Right hindlimb (tissue), 1 donor: Measurements from ENCODE around the gene BCL2.
A peak's percentile ranks its signal among the peaks of the same experiment; 100 is the strongest.

ENCODE experiments used
- DNase-seq: peaks from one replicate; pipeline ENCODE4 v3.0.0-alpha.2; 2018

Gene BCL2

GRCh38 chr18:63154350-63155152 is 165.0 kb downstream of the BCL2 start:
- no peak for DNase-seq

GRCh38 chr18:63152791-63153190 is 166.8 kb downstream of the BCL2 start:
- no peak for DNase-seq

- no peak for DNase-seq
Observed at GRCh38 chr18:63152096-63152495, 167.5 kb downstream of the BCL2 start.

GRCh38 chr18:63151539-63151938 is 168.0 kb downstream of the BCL2 start:
- no peak for DNase-seq

GRCh38 chr18:63150942-63151421 is 168.6 kb downstream of the BCL2 start:
- DNase-seq: no peak

- DNase-seq: no peak
Observed at GRCh38 chr18:63150326-63150725, 169.2 kb downstream of the BCL2 start.

- DNase-seq: no peak
Observed at GRCh38 chr18:63149302-63149587, 170.3 kb downstream of the BCL2 start.

GRCh38 chr18:63148449-63149301 is 170.9 kb downstream of the BCL2 start:
- DNase-seq: no peak

GRCh38 chr18:63147973-63148372 is 171.6 kb downstream of the BCL2 start:
- no peak for DNase-seq

- DNase-seq: no peak
Observed at GRCh38 chr18:63146828-63147409, 172.7 kb downstream of the BCL2 start.

GRCh38 chr18:63145851-63146555 is 173.6 kb downstream of the BCL2 start:
- peak; percentile 87 for DNase-seq

- no peak for DNase-seq
Observed at GRCh38 chr18:63145166-63145850, 174.3 kb downstream of the BCL2 start.

- DNase-seq: peak; percentile 50
Observed at GRCh38 chr18:63144748-63145147, 174.8 kb downstream of the BCL2 start.

- DNase-seq: peak; percentile 52
Observed at GRCh38 chr18:63143330-63143771, 176.2 kb downstream of the BCL2 start.

GRCh38 chr18:63142594-63143225 is 176.9 kb downstream of the BCL2 start:
- DNase-seq: no peak

- no peak for DNase-seq
Observed at GRCh38 chr18:63141778-63142176, 177.8 kb downstream of the BCL2 start.

GRCh38 chr18:63140997-63141777 is 178.4 kb downstream of the BCL2 start:
- no peak for DNase-seq

- no peak for DNase-seq
Observed at GRCh38 chr18:63140038-63140450, 179.5 kb downstream of the BCL2 start.

GRCh38 chr18:63138436-63139340 is 180.9 kb downstream of the BCL2 start:
- no peak for DNase-seq

- no peak for DNase-seq
Observed at GRCh38 chr18:63137999-63138435, 181.6 kb downstream of the BCL2 start.
